Gastroesophageal sphincter (tissue), 3 donors: Measurements from ENCODE around the gene AMPD1.

Experiments
- POLR2A ChIP-seq, 2 donors: fragments of 450-650 bp; IDR thresholded peaks; one replicate each; pipeline ENCODE4 v1.6.1; 2017; ENCODE audit warnings: antibody characterized with exemption in 2 of 2, mild to moderate bottlenecking in 2 of 2, moderate library complexity in 1 of 2
- TF ChIP-seq, protein P1 (sequence below), 4 experiments: fragments of 200-600 bp in 2 of 4; fragments of 450-650 bp in 2 of 4; sonication (generic) in 1 of 4; IDR thresholded peaks; one replicate each; pipeline ENCODE4 v1.5.1; 2017 to 2019; ENCODE audit warnings: antibody characterized with exemption in 4 of 4, mild to moderate bottlenecking in 2 of 4, moderate library complexity in 2 of 4

DNA sequence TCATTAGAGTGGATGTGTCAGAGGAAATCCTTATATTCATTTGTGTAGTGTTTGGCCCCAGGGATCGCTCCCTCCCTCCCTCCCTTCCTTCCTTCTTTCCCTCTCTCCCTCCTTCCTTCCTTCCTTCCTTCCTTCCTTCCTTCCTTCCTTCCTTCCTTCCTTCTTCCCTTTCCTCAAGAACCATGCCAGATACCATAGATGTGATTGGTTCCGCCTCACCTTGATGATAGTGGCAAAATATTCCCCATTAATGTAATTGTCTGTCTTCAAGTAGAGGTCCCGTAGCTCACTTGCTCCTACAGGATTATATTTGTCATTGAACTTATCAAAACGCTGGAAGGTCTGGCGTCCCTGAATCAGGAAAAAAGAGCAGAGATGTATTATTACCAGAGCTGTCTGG is 17.7 kb downstream of the AMPD1 start:
- TF ChIP-seq, protein P1, sequence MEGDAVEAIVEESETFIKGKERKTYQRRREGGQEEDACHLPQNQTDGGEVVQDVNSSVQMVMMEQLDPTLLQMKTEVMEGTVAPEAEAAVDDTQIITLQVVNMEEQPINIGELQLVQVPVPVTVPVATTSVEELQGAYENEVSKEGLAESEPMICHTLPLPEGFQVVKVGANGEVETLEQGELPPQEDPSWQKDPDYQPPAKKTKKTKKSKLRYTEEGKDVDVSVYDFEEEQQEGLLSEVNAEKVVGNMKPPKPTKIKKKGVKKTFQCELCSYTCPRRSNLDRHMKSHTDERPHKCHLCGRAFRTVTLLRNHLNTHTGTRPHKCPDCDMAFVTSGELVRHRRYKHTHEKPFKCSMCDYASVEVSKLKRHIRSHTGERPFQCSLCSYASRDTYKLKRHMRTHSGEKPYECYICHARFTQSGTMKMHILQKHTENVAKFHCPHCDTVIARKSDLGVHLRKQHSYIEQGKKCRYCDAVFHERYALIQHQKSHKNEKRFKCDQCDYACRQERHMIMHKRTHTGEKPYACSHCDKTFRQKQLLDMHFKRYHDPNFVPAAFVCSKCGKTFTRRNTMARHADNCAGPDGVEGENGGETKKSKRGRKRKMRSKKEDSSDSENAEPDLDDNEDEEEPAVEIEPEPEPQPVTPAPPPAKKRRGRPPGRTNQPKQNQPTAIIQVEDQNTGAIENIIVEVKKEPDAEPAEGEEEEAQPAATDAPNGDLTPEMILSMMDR (IDR thresholded peaks at IDR 0.05), result no peak
- no peak for TF ChIP-seq POLR2A (IDR thresholded peaks at IDR 0.05)
